Testis (tissue), 2 donors: ENCODE measurements around the gene OPN1MW3.

Source experiments
- CTCF ChIP-seq, 3 experiments: fragments of 450-650 bp in 2 of 3; fragments of 200-600 bp in 1 of 3; sonication (generic) in 1 of 3; IDR thresholded peaks; one replicate each; pipeline ENCODE4 v1.5.1; 2016 to 2019; ENCODE audit warnings: antibody characterized with exemption in 3 of 3, mild to moderate bottlenecking in 2 of 3, moderate library complexity in 1 of 3
- POLR2A ChIP-seq: fragments of 450-650 bp; IDR thresholded peaks from one replicate; pipeline ENCODE4 v1.6.1; 2017; ENCODE audit warnings: antibody characterized with exemption, mild to moderate bottlenecking, moderate library complexity

DNA sequence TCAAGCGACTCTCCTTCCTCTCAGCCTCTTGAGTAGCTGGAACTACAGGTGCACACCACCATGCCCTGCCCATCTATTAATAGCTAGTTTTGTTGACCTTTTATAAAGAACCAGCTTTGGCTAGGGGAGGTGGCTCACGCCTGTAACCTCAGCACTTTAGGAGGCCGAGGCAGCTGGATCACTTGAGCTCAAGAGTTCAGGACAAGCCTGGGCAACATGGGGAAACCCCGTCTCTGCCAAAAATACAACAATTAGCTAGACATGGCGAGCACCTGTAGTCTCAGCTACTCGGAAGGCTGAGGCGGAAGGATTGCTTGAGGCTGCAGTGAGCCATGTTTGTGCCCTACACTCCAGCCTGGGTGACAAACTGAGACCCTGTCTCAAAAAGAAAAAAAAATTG is 40.9 kb downstream of the OPN1MW3 start:
- TF ChIP-seq CTCF (IDR thresholded peaks at IDR 0.05) (no peak), POLR2A (no peak)
